H7 (cell line): ENCODE data around the gene CLEC18C. TPM values are rescaled to one million over a fixed set of nuclear protein-coding genes. Genes with fewer than 3 reads are reported as not detected.
"Not testable (repeated sequence)": the region's sequence is repeated elsewhere in the genome, so short reads cannot be mapped to it uniquely, and the experiment has no call there.

Experiments
- DNase-seq: peaks from one replicate; pipeline ENCODE4 v3.0.0; 2012
- H3K27me3 ChIP-seq: 2 replicates; pipeline ENCODE4 v1.6.0; 2011; ENCODE audit warnings: mild to moderate bottlenecking, low read length; ENCODE audit not compliant: control insufficient read depth, insufficient read depth
- H3K36me3 ChIP-seq: replicated peaks from 2 replicates; pipeline ENCODE4 v1.5.1; 2011; ENCODE audit warnings: low read length; ENCODE audit not compliant: control insufficient read depth, insufficient read depth
- H3K4me3 ChIP-seq: 2 replicates; pipeline ENCODE4 v1.5.1; 2011; ENCODE audit warnings: low read depth, mild to moderate bottlenecking, control low read depth, low read length, moderate library complexity; ENCODE audit not compliant: insufficient read depth
- total RNA-seq: library from RNA; depleted of rRNA; stranded (reverse); fragments of >200 nt; shearing (Covaris generic); gene quantifications from 2 replicates; pipeline ENCODE4 v1.2.3, GENCODE V29; 2014

The CLEC18C gene
- total RNA-seq, 1 experiment from 2014 or later = 0.35 TPM

GRCh38 chr16:70173916-70174315, 329 bp downstream of the CLEC18C start:
- not testable (repeated sequence) for H3K4me3 ChIP-seq, H3K36me3 ChIP-seq, H3K27me3 ChIP-seq

GRCh38 chr16:70174387-70174932, 873 bp downstream of the CLEC18C start:
- not testable (repeated sequence) for DNase-seq

More at GRCh38 chr16:70173916-70174315, 329 bp downstream of the CLEC18C start:
- DNase-seq = not testable (repeated sequence)

GRCh38 chr16:70187858-70188607, 14.4 kb downstream of the CLEC18C start:
- peak overlapping the region; percentile 31 for H3K4me3 ChIP-seq
- H3K36me3 ChIP-seq, DNase-seq, H3K27me3 ChIP-seq: not testable (repeated sequence)

More at GRCh38 chr16:70174387-70174932, 873 bp downstream of the CLEC18C start:
- H3K36me3 ChIP-seq, H3K27me3 ChIP-seq, H3K4me3 ChIP-seq: not testable (repeated sequence)

- not testable (repeated sequence) for H3K36me3 ChIP-seq, H3K27me3 ChIP-seq, DNase-seq
- H3K4me3 ChIP-seq = peak overlapping the region; percentile 31
These were observed 15.0 kb downstream of the CLEC18C start for GRCh38 chr16:70188608-70188915.

- H3K4me3 ChIP-seq, H3K27me3 ChIP-seq, DNase-seq, H3K36me3 ChIP-seq: not testable (repeated sequence)
These were observed 17.0 kb downstream of the CLEC18C start for GRCh38 chr16:70190574-70190973.

- not testable (repeated sequence) for H3K27me3 ChIP-seq, DNase-seq, H3K4me3 ChIP-seq, H3K36me3 ChIP-seq
These were observed 23.2 kb downstream of the CLEC18C start for GRCh38 chr16:70196683-70197300.

GRCh38 chr16:70197611-70198010, 24.0 kb downstream of the CLEC18C start:
- not testable (repeated sequence) for H3K36me3 ChIP-seq, H3K4me3 ChIP-seq, H3K27me3 ChIP-seq
- peak; percentile 26 for DNase-seq

- not testable (repeated sequence) for H3K36me3 ChIP-seq, H3K4me3 ChIP-seq, H3K27me3 ChIP-seq, DNase-seq
These were observed 24.6 kb downstream of the CLEC18C start for GRCh38 chr16:70198230-70198629.

GRCh38 chr16:70198666-70199065, 25.1 kb downstream of the CLEC18C start:
- not testable (repeated sequence) for H3K36me3 ChIP-seq, H3K27me3 ChIP-seq, H3K4me3 ChIP-seq
- peak; percentile 2 for DNase-seq

GRCh38 chr16:70199170-70199569, 25.6 kb downstream of the CLEC18C start:
- H3K27me3 ChIP-seq, H3K36me3 ChIP-seq, H3K4me3 ChIP-seq: not testable (repeated sequence)
- DNase-seq = peak; percentile 1

GRCh38 chr16:70200063-70200462, 26.5 kb downstream of the CLEC18C start:
- not testable (repeated sequence) for H3K36me3 ChIP-seq, DNase-seq, H3K4me3 ChIP-seq, H3K27me3 ChIP-seq

GRCh38 chr16:70203508-70203907, 29.9 kb downstream of the CLEC18C start:
- not testable (repeated sequence) for DNase-seq, H3K36me3 ChIP-seq, H3K4me3 ChIP-seq, H3K27me3 ChIP-seq

GRCh38 chr16:70204010-70204409, 30.4 kb downstream of the CLEC18C start:
- not testable (repeated sequence) for H3K36me3 ChIP-seq, H3K4me3 ChIP-seq, H3K27me3 ChIP-seq, DNase-seq

- H3K36me3 ChIP-seq, DNase-seq, H3K27me3 ChIP-seq, H3K4me3 ChIP-seq: not testable (repeated sequence)
These were observed 31.2 kb downstream of the CLEC18C start for GRCh38 chr16:70204668-70205405.

- H3K4me3 ChIP-seq, H3K27me3 ChIP-seq, H3K36me3 ChIP-seq, DNase-seq: not testable (repeated sequence)
These were observed 32.8 kb downstream of the CLEC18C start for GRCh38 chr16:70206382-70206781.
